ENCODE measurements around the gene RPAP3. TPM values are rescaled to one million over a fixed set of nuclear protein-coding genes. Genes with fewer than 3 reads are reported as not detected.

Gene RPAP3
- total RNA-seq, 1 experiment from 2014 or later = 23.8 TPM

GRCh38 chr12:47722136-47722834, 16.5 kb upstream of the RPAP3 start:
- no peak for DNase-seq (ENCODE audit: low read depth)

- no peak for DNase-seq (ENCODE audit: low read depth)
Observed at GRCh38 chr12:47721431-47721973, 15.7 kb upstream of the RPAP3 start.

GRCh38 chr12:47718531-47718930, 12.7 kb upstream of the RPAP3 start:
- DNase-seq (ENCODE audit: low read depth) = peak; percentile 18

- peak; percentile 84 for DNase-seq (ENCODE audit: low read depth)
Observed at GRCh38 chr12:47717443-47718193, 11.8 kb upstream of the RPAP3 start.

GRCh38 chr12:47717046-47717442, 11.2 kb upstream of the RPAP3 start:
- DNase-seq (ENCODE audit: low read depth) = no peak

- no peak for DNase-seq (ENCODE audit: low read depth)
Observed at GRCh38 chr12:47715877-47716548, 10.2 kb upstream of the RPAP3 start.

GRCh38 chr12:47715393-47715876, 9.6 kb upstream of the RPAP3 start:
- DNase-seq (ENCODE audit: low read depth) = peak; percentile 58

GRCh38 chr12:47714826-47715386, 9.1 kb upstream of the RPAP3 start:
- DNase-seq (ENCODE audit: low read depth) = no peak

GRCh38 chr12:47712171-47712570, 6.3 kb upstream of the RPAP3 start:
- DNase-seq (ENCODE audit: low read depth) = no peak

- no peak for DNase-seq (ENCODE audit: low read depth)
Observed at GRCh38 chr12:47711448-47711847, 5.6 kb upstream of the RPAP3 start.

- no peak for DNase-seq (ENCODE audit: low read depth)
Observed at GRCh38 chr12:47710278-47710677, 4.4 kb upstream of the RPAP3 start.

- DNase-seq (ENCODE audit: low read depth) = no peak
Observed at GRCh38 chr12:47709671-47710070, 3.8 kb upstream of the RPAP3 start.

GRCh38 chr12:47709237-47709636, 3.4 kb upstream of the RPAP3 start:
- no peak for DNase-seq (ENCODE audit: low read depth)

- DNase-seq (ENCODE audit: low read depth) = no peak
Observed at GRCh38 chr12:47707905-47708543, 2.2 kb upstream of the RPAP3 start.

GRCh38 chr12:47707355-47707754, 1.5 kb upstream of the RPAP3 start:
- DNase-seq (ENCODE audit: low read depth) = no peak

GRCh38 chr12:47705229-47705565, 633 bp downstream of the RPAP3 start:
- no peak for DNase-seq (ENCODE audit: low read depth)

- DNase-seq (ENCODE audit: low read depth) = no peak
Observed at GRCh38 chr12:47704719-47705118, 1.1 kb downstream of the RPAP3 start.

GRCh38 chr12:47700263-47700662, 5.6 kb downstream of the RPAP3 start:
- no peak for DNase-seq (ENCODE audit: low read depth)

GRCh38 chr12:47698631-47699030, 7.2 kb downstream of the RPAP3 start:
- DNase-seq (ENCODE audit: low read depth) = no peak

- no peak for DNase-seq (ENCODE audit: low read depth)
Observed at GRCh38 chr12:47698055-47698454, 7.8 kb downstream of the RPAP3 start.

- no peak for DNase-seq (ENCODE audit: low read depth)
Observed at GRCh38 chr12:47689215-47689614, 16.6 kb downstream of the RPAP3 start.
